Activated CD8-positive, alpha-beta memory T cell treated with anti-CD3 and anti-CD28 coated beads for 48 hours (primary cell): Measurements from ENCODE around the gene GPD2.
"Not testable (repeated sequence)": the region's sequence is repeated elsewhere in the genome, so short reads cannot be mapped to it uniquely, and the experiment has no call there.

Experiments
- DNase-seq, 3 experiments: peaks; one replicate each; pipeline ENCODE4 v3.0.0-alpha.2; 2020; ENCODE audit warnings: low read depth in 2 of 3, low spot score in 2 of 3

GPD2 gene

GRCh38 chr2:156474401-156474800 lies 38.2 kb downstream of the GPD2 start:
- no peak for DNase-seq

- no peak for DNase-seq
These were observed 40.1 kb downstream of the GPD2 start for GRCh38 chr2:156476021-156476849.

- DNase-seq: no peak
These were observed 40.6 kb downstream of the GPD2 start for GRCh38 chr2:156476850-156477206.

- DNase-seq: no peak
These were observed 44.2 kb downstream of the GPD2 start for GRCh38 chr2:156480376-156480775.

- no peak for DNase-seq
These were observed 45.1 kb downstream of the GPD2 start for GRCh38 chr2:156481312-156481711.

GRCh38 chr2:156483741-156484173 lies 47.6 kb downstream of the GPD2 start:
- no peak for DNase-seq

- no peak for DNase-seq
These were observed 50.0 kb downstream of the GPD2 start for GRCh38 chr2:156486147-156486546.

- no peak for DNase-seq
These were observed 50.4 kb downstream of the GPD2 start for GRCh38 chr2:156486614-156487013.

- DNase-seq: no peak
These were observed 53.0 kb downstream of the GPD2 start for GRCh38 chr2:156489195-156489594.

GRCh38 chr2:156489750-156490465 lies 53.7 kb downstream of the GPD2 start:
- DNase-seq: no peak

GRCh38 chr2:156490466-156490840 lies 54.3 kb downstream of the GPD2 start:
- no peak for DNase-seq

- no peak for DNase-seq
These were observed 55.0 kb downstream of the GPD2 start for GRCh38 chr2:156491176-156491575.

- DNase-seq: no peak
These were observed 56.8 kb downstream of the GPD2 start for GRCh38 chr2:156492979-156493378.

- DNase-seq: not testable (repeated sequence)
These were observed 59.8 kb downstream of the GPD2 start for GRCh38 chr2:156495998-156496397.

- no peak for DNase-seq
These were observed 69.5 kb downstream of the GPD2 start for GRCh38 chr2:156505696-156506095.

- no peak for DNase-seq
These were observed 74.9 kb downstream of the GPD2 start for GRCh38 chr2:156511122-156511521.

GRCh38 chr2:156511803-156512202 lies 75.6 kb downstream of the GPD2 start:
- DNase-seq: no peak

- DNase-seq: no peak
These were observed 76.3 kb downstream of the GPD2 start for GRCh38 chr2:156512451-156512850.

GRCh38 chr2:156513219-156513618 lies 77.0 kb downstream of the GPD2 start:
- DNase-seq: no peak

- no peak for DNase-seq
These were observed 81.2 kb downstream of the GPD2 start for GRCh38 chr2:156517419-156517818.

- no peak for DNase-seq
These were observed 82.0 kb downstream of the GPD2 start for GRCh38 chr2:156518138-156518537.

- no peak for DNase-seq
These were observed 86.8 kb downstream of the GPD2 start for GRCh38 chr2:156522864-156523440.
